ENCODE measurements around the gene GALNT9. TPM values are rescaled to one million over a fixed set of nuclear protein-coding genes. Genes with fewer than 3 reads are reported as not detected.

Gene GALNT9
- total RNA-seq, 1 donor from 2014 or later, result not detected

DNA sequence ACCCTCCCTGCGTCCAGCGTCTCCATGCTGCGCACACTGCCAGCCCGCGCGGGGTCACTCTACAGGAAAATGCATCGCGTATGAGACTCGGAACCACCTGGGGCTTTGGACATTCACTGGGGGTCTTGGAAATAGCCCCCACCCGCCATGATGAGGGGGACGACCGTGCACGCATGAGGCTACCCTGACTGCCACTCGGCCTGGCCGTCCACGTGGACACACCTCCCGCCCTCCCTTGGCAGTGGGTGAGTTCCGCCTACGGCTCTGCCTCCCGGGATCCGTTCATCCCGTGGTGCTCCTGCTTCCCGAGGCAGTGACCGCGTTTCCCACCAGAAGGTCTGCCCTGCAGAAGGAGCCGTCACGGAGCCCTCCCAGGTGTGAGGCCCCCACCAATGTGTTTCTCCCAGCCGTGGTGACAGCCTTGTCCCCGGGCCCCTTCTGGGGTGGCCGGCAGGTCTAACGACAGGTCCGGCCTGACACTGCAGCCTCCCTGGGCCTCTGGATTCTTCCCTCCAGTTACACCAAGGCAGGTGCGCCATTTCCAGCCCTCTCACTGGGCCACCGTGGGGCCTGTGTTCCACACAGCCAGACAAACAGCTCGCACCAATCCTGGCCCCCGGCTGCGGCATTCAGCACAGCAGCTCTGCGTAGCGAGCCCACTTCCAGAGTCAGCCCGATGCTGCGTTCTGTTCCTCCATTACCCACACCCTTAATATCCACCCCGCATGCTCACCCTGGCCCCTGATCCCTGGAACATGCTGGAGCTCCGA, 11.1 kb upstream of the GALNT9 start:
- peaks cover 74% of the 10 kb centered on the region for H3K27me3 ChIP-seq
- no peak for TF ChIP-seq EZH2 (IDR thresholded peaks at IDR 0.05)
- TF ChIP-seq, protein P1, sequence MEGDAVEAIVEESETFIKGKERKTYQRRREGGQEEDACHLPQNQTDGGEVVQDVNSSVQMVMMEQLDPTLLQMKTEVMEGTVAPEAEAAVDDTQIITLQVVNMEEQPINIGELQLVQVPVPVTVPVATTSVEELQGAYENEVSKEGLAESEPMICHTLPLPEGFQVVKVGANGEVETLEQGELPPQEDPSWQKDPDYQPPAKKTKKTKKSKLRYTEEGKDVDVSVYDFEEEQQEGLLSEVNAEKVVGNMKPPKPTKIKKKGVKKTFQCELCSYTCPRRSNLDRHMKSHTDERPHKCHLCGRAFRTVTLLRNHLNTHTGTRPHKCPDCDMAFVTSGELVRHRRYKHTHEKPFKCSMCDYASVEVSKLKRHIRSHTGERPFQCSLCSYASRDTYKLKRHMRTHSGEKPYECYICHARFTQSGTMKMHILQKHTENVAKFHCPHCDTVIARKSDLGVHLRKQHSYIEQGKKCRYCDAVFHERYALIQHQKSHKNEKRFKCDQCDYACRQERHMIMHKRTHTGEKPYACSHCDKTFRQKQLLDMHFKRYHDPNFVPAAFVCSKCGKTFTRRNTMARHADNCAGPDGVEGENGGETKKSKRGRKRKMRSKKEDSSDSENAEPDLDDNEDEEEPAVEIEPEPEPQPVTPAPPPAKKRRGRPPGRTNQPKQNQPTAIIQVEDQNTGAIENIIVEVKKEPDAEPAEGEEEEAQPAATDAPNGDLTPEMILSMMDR (IDR thresholded peaks at IDR 0.05), result no peak
- H3K27ac ChIP-seq, result no peak overlapping the region
- no peaks in the 10 kb centered on the region for H3K36me3 ChIP-seq
- H3K79me2 ChIP-seq (ENCODE audit: low read depth), result no peaks in the 10 kb centered on the region
- H3K9ac ChIP-seq, result no peak overlapping the region
- peaks cover 26% of the 10 kb centered on the region for H3K4me1 Mint-ChIP-seq
- no peak for DNase-seq (ENCODE audit: low spot score)
- H3K9me3 Mint-ChIP-seq, result peaks cover 2% of the 10 kb centered on the region
- peaks cover 8% of the 10 kb centered on the region for H3K4me1 ChIP-seq
- no peak overlapping the region for H3K4me2 ChIP-seq
- no peaks in the 10 kb centered on the region for H3K36me3 Mint-ChIP-seq
- H3F3A ChIP-seq (ENCODE audit: low read depth), result peaks cover 6% of the 10 kb centered on the region
- no peaks in the 10 kb centered on the region for H4K20me1 ChIP-seq (ENCODE audit: low read depth)
- H3K27ac Mint-ChIP-seq, result peak overlapping the region; percentile 76
- peak overlapping the region; percentile 30 for H3K4me3 Mint-ChIP-seq
- no peak overlapping the region for H2AFZ ChIP-seq (replicated peaks)
- peaks cover 25% of the 10 kb centered on the region for H3K27me3 Mint-ChIP-seq (ENCODE audit: insufficient read depth, low read depth)
- no peaks in the 10 kb centered on the region for H3K9me3 ChIP-seq (ENCODE audit: low read depth)
- no peak overlapping the region for H3K4me3 ChIP-seq

DNA sequence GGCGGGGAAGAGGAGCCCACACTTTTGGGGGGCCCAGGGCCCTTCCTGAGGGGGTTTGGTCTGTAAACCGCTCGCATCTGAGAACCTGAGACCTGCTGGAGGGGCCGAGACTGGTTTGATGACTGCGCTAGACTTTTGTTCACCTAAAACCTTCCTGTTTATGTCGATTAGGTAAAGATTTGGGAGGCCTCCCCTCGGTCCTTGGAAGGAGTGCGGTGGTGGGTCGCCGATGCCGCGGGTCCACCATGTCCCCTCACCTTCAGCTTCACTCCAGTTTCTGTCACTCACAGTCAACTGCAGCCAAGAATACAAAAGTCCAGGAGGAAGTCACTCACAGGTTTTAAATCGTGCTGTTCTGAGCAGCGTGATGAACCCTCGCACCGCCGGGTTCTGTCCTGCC, 10.5 kb upstream of the GALNT9 start:
- no peak overlapping the region for H3K27ac ChIP-seq
- no peak overlapping the region for H3K4me3 ChIP-seq
- peaks cover 6% of the 10 kb centered on the region for H3F3A ChIP-seq (ENCODE audit: low read depth)
- no peaks in the 10 kb centered on the region for H3K9me3 ChIP-seq (ENCODE audit: low read depth)
- no peak for DNase-seq (ENCODE audit: low spot score)
- no peak overlapping the region for H2AFZ ChIP-seq (replicated peaks)
- Mint-ChIP-seq H3K4me3 (no peak overlapping the region), H3K4me1 (peaks cover 26% of the 10 kb centered on the region), H3K27me3 (ENCODE audit: insufficient read depth, low read depth) (peaks cover 24% of the 10 kb centered on the region), H3K9me3 (peaks cover 2% of the 10 kb centered on the region), H3K27ac (no peak overlapping the region), H3K36me3 (no peaks in the 10 kb centered on the region)
- no peak overlapping the region for H3K4me2 ChIP-seq
- H3K79me2 ChIP-seq (ENCODE audit: low read depth), result no peaks in the 10 kb centered on the region
- peaks cover 80% of the 10 kb centered on the region for H3K27me3 ChIP-seq
- no peaks in the 10 kb centered on the region for H3K36me3 ChIP-seq
- H3K4me1 ChIP-seq, result peaks cover 8% of the 10 kb centered on the region
- TF ChIP-seq, protein P1 (IDR thresholded peaks at IDR 0.05), result no peak
- TF ChIP-seq EZH2phosphoT487 (IDR thresholded peaks at IDR 0.05) (no peak), EZH2 (IDR thresholded peaks at IDR 0.05) (no peak)
- no peak overlapping the region for H3K9ac ChIP-seq
- H4K20me1 ChIP-seq (ENCODE audit: low read depth), result no peaks in the 10 kb centered on the region

DNA sequence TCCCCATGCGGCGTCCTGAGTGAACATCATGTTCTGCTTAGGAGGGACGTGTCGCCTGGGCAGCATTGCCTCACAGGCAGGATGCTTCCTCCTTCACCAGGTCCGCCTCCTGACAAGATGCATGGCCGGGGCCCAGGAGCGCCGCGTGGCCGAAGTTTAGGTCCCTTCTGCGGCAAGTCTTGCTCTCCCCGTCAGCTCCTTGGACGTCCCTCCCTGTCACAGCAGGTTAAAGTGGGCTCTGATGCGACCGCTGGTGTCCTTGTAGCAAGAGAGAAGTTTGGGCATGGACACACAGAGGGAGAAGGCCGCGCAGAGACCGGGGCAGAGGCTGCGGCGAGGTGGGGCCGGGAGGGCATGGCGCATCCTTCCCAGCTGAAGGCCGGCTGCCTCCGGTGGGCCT, 9.4 kb upstream of the GALNT9 start:
- Histone ChIP-seq H4K20me1 (ENCODE audit: low read depth) (no peaks in the 10 kb centered on the region), H3K27ac (no peak overlapping the region), H3K4me3 (no peak overlapping the region), H3K9me3 (ENCODE audit: low read depth) (no peaks in the 10 kb centered on the region), H3K9ac (no peak overlapping the region), H3F3A (ENCODE audit: low read depth) (peaks cover 6% of the 10 kb centered on the region), H3K36me3 (no peaks in the 10 kb centered on the region), H2AFZ (replicated peaks) (no peak overlapping the region), H3K4me2 (no peak overlapping the region), H3K27me3 (peaks cover 82% of the 10 kb centered on the region), H3K79me2 (ENCODE audit: low read depth) (no peaks in the 10 kb centered on the region), H3K4me1 (peaks cover 4% of the 10 kb centered on the region)
- H3K36me3 Mint-ChIP-seq, result no peaks in the 10 kb centered on the region
- TF ChIP-seq, protein P1 (IDR thresholded peaks at IDR 0.05), result no peak
- TF ChIP-seq EZH2 (IDR thresholded peaks at IDR 0.05) (no peak), EZH2phosphoT487 (IDR thresholded peaks at IDR 0.05) (no peak)
- no peak for DNase-seq (ENCODE audit: low spot score)
- peaks cover 18% of the 10 kb centered on the region for H3K4me1 Mint-ChIP-seq
- H3K4me3 Mint-ChIP-seq, result no peak overlapping the region
- peaks cover 21% of the 10 kb centered on the region for H3K27me3 Mint-ChIP-seq (ENCODE audit: insufficient read depth, low read depth)
- peaks cover 2% of the 10 kb centered on the region for H3K9me3 Mint-ChIP-seq
- no peak overlapping the region for H3K27ac Mint-ChIP-seq
